ENCODE data around the gene RHOH. TPM values are rescaled to one million over a fixed set of nuclear protein-coding genes. Genes with fewer than 3 reads are reported as not detected.

The RHOH gene
- total and polyA plus RNA-seq, 10 of the 15 experiments (the other 5 are each of a cell fraction or from before 2014, with no cell fraction given): 46.5 to 120 (median 57.9) TPM

- H2AFZ ChIP-seq (ENCODE audit: control insufficient read depth, low read depth, low read length): no peak overlapping the region
- ChIA-PET RAD21 (ENCODE audit: unreplicated experiment) (interaction anchor here (1.4 kb wide), 1 partner anchor 27 kb away, joined by 3 read pairs; no protein-coding TSS in a partner anchor), POLR2A (no interaction called here), CTCF (no interaction called here), SMC1A (ENCODE audit: uncharacterized antibody, unreplicated experiment) (interaction anchor here (1.3 kb wide), 1 partner anchor 48 kb away, joined by 3 read pairs; no protein-coding TSS in a partner anchor)
- no peaks in the 10 kb centered on the region for H3K4me1 ChIP-seq (ENCODE audit: control insufficient read depth, insufficient read depth, low read length)
- H3K27ac ChIP-seq (ENCODE audit: control insufficient read depth, insufficient read depth): no peak overlapping the region
- no peak overlapping the region for H3K4me2 ChIP-seq (ENCODE audit: control insufficient read depth, insufficient read depth)
- FAIRE-seq: peak; percentile 13
- no peak overlapping the region for H3K4me3 ChIP-seq
- ATAC-seq: peak; percentile 37
- H3K36me3 ChIP-seq (ENCODE audit: control insufficient read depth in 2 of 2, insufficient read depth in 2 of 2, low read length in 1 of 2): no peaks in the 10 kb centered on the region
- TF ChIP-seq KAT2A (conservative IDR thresholded peaks at IDR 0.05; ENCODE audit: control insufficient read depth, low read depth, low read length): no peak
- TF ChIP-seq RBBP5 (conservative IDR thresholded peaks at IDR 0.05): no peak
- TF ChIP-seq SKIL (IDR thresholded peaks at IDR 0.05; ENCODE audit: low read depth, poor library complexity, severe bottlenecking): no peak
- TF ChIP-seq ZNF274 (IDR thresholded peaks at IDR 0.05; ENCODE audit: insufficient read depth, insufficient read length): no peak
- no peak for TF ChIP-seq WRNIP1 (IDR thresholded peaks at IDR 0.05; ENCODE audit: borderline replicate concordance, low read depth, low read length)
- TF ChIP-seq ZNF217 (IDR thresholded peaks at IDR 0.05): no peak
- TF ChIP-seq CREB1 (IDR thresholded peaks at IDR 0.05; ENCODE audit: low read depth): peak; percentile 65
- peak; percentile 33; the same call in 1 of the 2 replicates for TF ChIP-seq CREM (IDR thresholded peaks at IDR 0.05; ENCODE audit: low read depth)
- no peak overlapping the region for H3K9ac ChIP-seq (ENCODE audit: control insufficient read depth, insufficient read depth, low read length)
- no peaks in the 10 kb centered on the region for H3K79me2 ChIP-seq (ENCODE audit: control insufficient read depth, insufficient read depth, low read length)
- no peak for DNase-seq (ENCODE audit: low read depth, low spot score)
- no TSS peak for BruUV-seq (replicated peaks)
- in situ Hi-C loops (cut with MboI): no loop called here
- WGBS (ENCODE audit: insufficient coverage, insufficient replicate concordance, low lambda C conversion rate, missing lambda C conversion rate): 76% methylated on average over 3 of the region's 3 CpGs
- no peaks in the 10 kb centered on the region for H4K20me1 ChIP-seq (ENCODE audit: control insufficient read depth, insufficient read depth)
- no peaks in the 10 kb centered on the region for H3K9me3 ChIP-seq (replicated peaks; ENCODE audit: control insufficient read depth, insufficient read depth, low read length)
- no peaks in the 10 kb centered on the region for H3K27me3 ChIP-seq (replicated peaks in 1 of 2; ENCODE audit: control insufficient read depth in 2 of 2, insufficient read depth in 2 of 2, low read length in 1 of 2)
- intact Hi-C loops (cut with micrococcal nuclease; ENCODE audit: unreplicated experiment): no loop called here
Observed at GRCh38 chr4:40255393-40256281, 58.8 kb downstream of the RHOH start.

Measured in GM12878 (cell line).